Mucosa of descending colon (tissue), 3 donors: Measurements from ENCODE around the gene TXNDC11. TPM values are rescaled to one million over a fixed set of nuclear protein-coding genes. Genes with fewer than 3 reads are reported as not detected.

Source experiments
- ATAC-seq: fragments of 200-7000 bp; cut with Tn5 transposase; one replicate; pipeline ENCODE4 v1.9.1; 2020; ENCODE audit warnings: mild to moderate bottlenecking, moderate library complexity
- DNase-seq, 3 donors: peaks; one replicate each; pipeline ENCODE4 v3.0.0-alpha.2; 2020
- H3K36me3 ChIP-seq: fragments of 200-600 bp; one replicate; pipeline ENCODE4 v1.8.0; 2021; ENCODE audit warnings: low read depth, mild to moderate bottlenecking
- H3K4me1 ChIP-seq: fragments of 200-600 bp; one replicate; pipeline ENCODE4 v1.8.0; 2021; ENCODE audit warnings: low read depth, mild to moderate bottlenecking
- H3K4me3 ChIP-seq: fragments of 200-600 bp; one replicate; pipeline ENCODE4 v1.8.0; 2021; ENCODE audit warnings: mild to moderate bottlenecking
- H3K9me3 ChIP-seq: fragments of 200-600 bp; one replicate; pipeline ENCODE4 v1.8.0; 2021; ENCODE audit warnings: mild to moderate bottlenecking
- intact Hi-C, 2 donors: fragments of 100-400 bp; cut with DNase I in 1 of 2; cut with micrococcal nuclease in 1 of 2; formaldehyde crosslinking; loops; one replicate each; pipeline versions ENCODE4 v1.11.0 to v1.11.1; 2022; cut with DNase I, micrococcal nuclease
- total RNA-seq, 3 donors: library from RNA; stranded (reverse); fragmentation: NEBNext Ultra II Directional in 2 of 3; extraction: Animal tissue kit (Norgen Biotek cat#: 25700) in 2 of 3; gene quantifications; one replicate each; pipeline versions ENCODE4 v1.2.1 to v1.2.4, GENCODE V29; 2021 to 2023
- TF ChIP-seq, protein P1 (sequence below): fragments of 200-600 bp; IDR thresholded peaks from one replicate; pipeline ENCODE4 v1.8.0; 2022; ENCODE audit warnings: antibody characterized with exemption, mild to moderate bottlenecking
- donor health status: DM: no; HTN: no; CAD: no; lungs with moderate emphysema.
- donor health status: DM: no; HTN: no; CAD: no.
- donor health status: DM: no; HTN: yes; CAD: no.

The TXNDC11 gene
- total RNA-seq, 3 donors from 2014 or later: 52.3 to 71.9 (median 60.3) TPM

DNA sequence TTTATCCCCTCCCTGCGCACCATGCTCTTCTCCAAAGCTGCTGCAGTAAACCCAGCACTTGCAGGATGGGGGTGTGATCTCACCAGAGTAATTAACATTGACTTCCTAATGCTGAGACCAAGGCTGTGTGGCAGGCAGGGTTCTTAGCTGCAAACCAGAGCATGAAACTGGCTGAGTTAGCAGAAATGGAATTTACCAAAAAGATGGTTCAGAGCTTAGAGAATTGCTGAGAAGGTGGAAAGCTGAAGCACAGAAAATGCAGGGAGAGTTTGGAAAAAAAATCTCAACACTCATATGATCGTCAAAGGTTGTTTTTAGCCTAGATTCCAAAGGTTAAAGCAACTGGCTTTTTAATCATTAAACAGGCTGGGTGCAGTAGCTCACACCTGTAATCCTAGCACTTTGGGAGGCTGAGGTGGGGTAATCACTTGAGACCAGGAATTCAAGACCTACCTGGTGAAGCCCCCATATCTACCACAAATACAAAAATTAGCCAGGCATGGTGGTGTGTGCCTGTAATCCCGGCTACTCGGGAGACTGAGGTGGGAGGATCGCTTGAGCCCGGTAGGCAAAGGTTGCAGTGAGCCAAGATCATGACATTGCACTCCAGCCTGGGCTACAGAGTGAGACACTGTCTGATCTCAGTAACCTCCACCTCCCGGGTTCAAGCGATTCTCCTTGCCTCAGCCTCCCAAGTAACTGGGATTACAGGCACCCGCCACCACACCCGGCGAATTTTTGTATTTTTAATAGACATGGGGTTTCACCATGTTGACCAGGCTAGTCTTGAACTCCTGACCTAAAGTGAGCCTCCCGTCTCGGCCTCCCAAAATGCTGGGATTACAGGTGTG lies 6.0 kb upstream of the TXNDC11 start:
- intact Hi-C loops: no loop called here

DNA sequence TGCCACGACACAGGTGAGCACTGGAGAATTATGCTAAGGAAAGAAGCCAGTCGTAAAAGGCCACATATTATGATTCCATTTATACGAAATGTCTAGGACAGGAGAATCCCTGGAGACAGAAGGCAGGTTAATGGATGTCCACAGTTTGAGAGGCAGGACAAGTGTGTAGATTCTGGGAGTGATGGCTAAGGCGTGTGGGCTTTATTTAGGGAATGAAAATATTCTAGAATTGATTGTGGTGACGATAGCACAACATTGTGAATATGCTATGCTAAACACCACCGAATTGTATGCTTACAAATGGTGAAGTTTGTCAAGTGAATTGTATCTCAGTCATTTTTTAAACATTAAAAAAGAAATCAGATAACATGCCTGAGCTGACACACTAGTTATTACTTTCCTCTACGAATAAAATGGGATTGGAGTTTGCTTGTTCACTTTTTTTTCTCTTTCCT lies 5.3 kb upstream of the TXNDC11 start:
- intact Hi-C loops: no loop called here
- no peak overlapping the region for H3K4me3 ChIP-seq

More for the DNA sequence above, 6.0 kb upstream of the TXNDC11 start:
- ATAC-seq: peak; percentile 85
- H3K36me3 ChIP-seq: peaks cover 6% of the 10 kb centered on the region
- no peaks in the 10 kb centered on the region for H3K9me3 ChIP-seq
- H3K4me3 ChIP-seq: no peak overlapping the region
- peak in 2 of 3 donors; percentile 52 to 69 for DNase-seq
- TF ChIP-seq, protein P1, sequence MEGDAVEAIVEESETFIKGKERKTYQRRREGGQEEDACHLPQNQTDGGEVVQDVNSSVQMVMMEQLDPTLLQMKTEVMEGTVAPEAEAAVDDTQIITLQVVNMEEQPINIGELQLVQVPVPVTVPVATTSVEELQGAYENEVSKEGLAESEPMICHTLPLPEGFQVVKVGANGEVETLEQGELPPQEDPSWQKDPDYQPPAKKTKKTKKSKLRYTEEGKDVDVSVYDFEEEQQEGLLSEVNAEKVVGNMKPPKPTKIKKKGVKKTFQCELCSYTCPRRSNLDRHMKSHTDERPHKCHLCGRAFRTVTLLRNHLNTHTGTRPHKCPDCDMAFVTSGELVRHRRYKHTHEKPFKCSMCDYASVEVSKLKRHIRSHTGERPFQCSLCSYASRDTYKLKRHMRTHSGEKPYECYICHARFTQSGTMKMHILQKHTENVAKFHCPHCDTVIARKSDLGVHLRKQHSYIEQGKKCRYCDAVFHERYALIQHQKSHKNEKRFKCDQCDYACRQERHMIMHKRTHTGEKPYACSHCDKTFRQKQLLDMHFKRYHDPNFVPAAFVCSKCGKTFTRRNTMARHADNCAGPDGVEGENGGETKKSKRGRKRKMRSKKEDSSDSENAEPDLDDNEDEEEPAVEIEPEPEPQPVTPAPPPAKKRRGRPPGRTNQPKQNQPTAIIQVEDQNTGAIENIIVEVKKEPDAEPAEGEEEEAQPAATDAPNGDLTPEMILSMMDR: no peak
- H3K4me1 ChIP-seq: peaks cover 16% of the 10 kb centered on the region

DNA sequence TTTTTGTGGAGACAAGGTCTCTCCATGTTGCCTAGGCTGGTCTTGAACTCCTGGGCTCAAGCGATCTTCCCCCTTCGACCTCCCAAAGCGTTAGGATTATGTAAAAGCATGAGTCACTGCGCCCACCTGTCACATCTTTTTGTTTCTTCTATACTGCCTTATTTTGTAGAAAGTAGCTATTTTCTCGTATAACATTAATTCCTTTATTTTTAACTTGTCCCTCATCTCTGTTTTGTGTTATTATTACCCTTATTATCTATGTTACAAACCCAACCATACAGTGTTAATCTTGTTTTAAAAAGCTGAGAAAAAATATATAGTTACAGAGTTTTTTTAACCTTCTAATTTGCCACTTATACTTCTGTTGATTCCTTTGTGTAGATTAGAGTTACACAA lies 1.4 kb upstream of the TXNDC11 start:
- Histone ChIP-seq H3K4me1 (peaks cover 34% of the 10 kb centered on the region), H3K4me3 (no peak overlapping the region), H3K9me3 (no peaks in the 10 kb centered on the region), H3K36me3 (peaks cover 4% of the 10 kb centered on the region)
- TF ChIP-seq, protein P1: no peak
- intact Hi-C loops: loop anchor here in 1 of 2 donors (5.0 kb wide), 1 partner anchor 53 kb away; the partner anchor contains the start of gene ZC3H7A
- ATAC-seq (no peak), DNase-seq (no peak)

More for the DNA sequence above, 5.3 kb upstream of the TXNDC11 start:
- TF ChIP-seq, protein P1: no peak
- Histone ChIP-seq H3K9me3 (no peaks in the 10 kb centered on the region), H3K36me3 (peaks cover 6% of the 10 kb centered on the region), H3K4me1 (peaks cover 23% of the 10 kb centered on the region)
- DNase-seq: no peak
- no peak for ATAC-seq

DNA sequence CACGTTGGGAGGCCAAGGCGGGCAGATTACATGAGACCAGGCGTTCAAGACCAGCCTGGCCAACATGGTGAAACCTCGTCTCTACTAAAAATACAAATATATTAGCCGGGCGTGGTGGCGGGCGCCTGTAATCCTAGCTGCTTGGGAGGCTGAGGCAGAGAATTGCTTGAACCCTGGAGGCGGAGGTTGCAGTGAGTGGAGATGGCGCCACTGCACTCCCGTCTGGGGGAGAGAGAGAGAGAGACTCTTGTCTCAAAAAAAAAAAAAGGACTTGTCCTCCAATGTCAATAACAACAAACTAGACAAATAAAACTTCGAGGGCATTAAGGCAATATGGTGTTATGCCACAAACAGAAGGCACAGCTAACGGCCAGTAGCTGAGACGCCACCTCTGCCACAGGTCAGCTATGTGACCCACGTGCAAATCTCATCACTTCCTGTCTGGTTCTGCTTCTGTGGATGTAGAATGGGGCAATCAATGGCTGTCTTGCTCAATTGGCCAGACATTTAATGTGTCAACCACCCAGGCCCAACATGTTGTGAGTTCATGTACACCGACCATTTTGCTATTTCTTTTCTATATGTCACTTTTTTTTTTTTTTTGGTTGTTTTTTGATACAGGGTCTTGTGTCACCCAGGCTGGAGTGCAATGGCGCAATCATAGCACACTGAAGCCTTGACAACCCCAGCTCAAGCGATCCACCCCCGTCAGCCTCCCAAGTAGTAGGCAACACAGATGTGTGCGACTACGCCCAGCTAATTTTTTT lies 834 bp upstream of the TXNDC11 start:
- peaks cover 4% of the 10 kb centered on the region for H3K36me3 ChIP-seq
- peak overlapping the region; percentile 84 for H3K4me3 ChIP-seq
- H3K9me3 ChIP-seq: no peaks in the 10 kb centered on the region
- peaks cover 34% of the 10 kb centered on the region for H3K4me1 ChIP-seq
- intact Hi-C loops: loop anchor here in 1 of 2 donors (5.0 kb wide), 1 partner anchor 54 kb away; the partner anchor contains the start of gene ZC3H7A
- ATAC-seq: peak; percentile 6
- DNase-seq: peak in 1 of 3 donors; percentile 57
- TF ChIP-seq, protein P1: no peak

DNA sequence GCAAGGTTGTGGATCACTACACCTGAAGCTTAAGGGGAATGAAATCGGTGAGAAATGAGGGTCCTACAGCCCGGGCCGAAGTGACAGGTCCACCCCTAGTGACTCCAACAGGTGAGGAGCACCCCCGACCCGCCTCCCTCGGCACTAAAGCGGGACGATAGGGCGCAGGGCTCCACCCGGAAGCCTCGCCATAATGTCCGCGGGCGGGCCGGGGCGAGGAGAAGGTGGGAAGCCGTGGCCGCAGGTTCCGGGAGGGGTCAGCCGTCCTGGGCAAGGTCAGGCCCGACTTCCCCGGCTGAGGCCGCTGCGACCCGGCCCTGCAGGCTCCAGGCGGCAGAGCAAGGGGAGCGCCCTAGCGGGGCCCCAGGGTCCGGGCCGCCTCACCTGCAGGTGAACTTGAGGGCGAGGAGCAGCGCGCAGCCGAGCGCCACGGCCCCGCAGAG lies 543 bp downstream of the TXNDC11 start:
- ATAC-seq: peak; percentile 56

More for the DNA sequence above, 543 bp downstream of the TXNDC11 start:
- Histone ChIP-seq H3K36me3 (peaks cover 4% of the 10 kb centered on the region), H3K4me3 (peak overlapping the region; percentile 84), H3K9me3 (no peaks in the 10 kb centered on the region), H3K4me1 (peaks cover 29% of the 10 kb centered on the region)
- intact Hi-C loops: loop anchor here in 1 of 2 donors (5.0 kb wide), 1 partner anchor 55 kb away; the partner anchor contains the start of gene ZC3H7A
- TF ChIP-seq, protein P1: no peak
- DNase-seq: peak; percentile 73 to 83 (median 81)
